Measurements from ENCODE around the gene DNTT. TPM values are rescaled to one million over a fixed set of nuclear protein-coding genes. Genes with fewer than 3 reads are reported as not detected.

DNTT gene
- total RNA-seq, 1 donor from 2014 or later = not detected

- H3K9me3 Mint-ChIP-seq = no peaks in the 10 kb centered on the region
- no peaks in the 10 kb centered on the region for H3K27me3 Mint-ChIP-seq (ENCODE audit: low read depth)
- peaks cover 35% of the 10 kb centered on the region for H3K4me1 Mint-ChIP-seq
- TF ChIP-seq CTCF (IDR thresholded peaks at IDR 0.05; ENCODE audit: unreplicated experiment) = no peak
- peak within 1 kb of the TSS; percentile 70 for H3K4me3 Mint-ChIP-seq
- no peak for DNase-seq (ENCODE audit: low spot score in 2 of 2, unreplicated experiment in 2 of 2)
- H3K27ac Mint-ChIP-seq = peak within 1 kb of the TSS; percentile 96
- H3K36me3 Mint-ChIP-seq = no peaks in the 10 kb centered on the region
These were observed 33.0 kb upstream of the DNTT start, which contains the start of gene BLNK for GRCh38 chr10:96271016-96271815. Gene BLNK (minus strand): TSS chr10:96271569. CDS start chr10:96271398, 171 bp downstream.

GRCh38 chr10:96272316-96273280, 31.6 kb upstream of the DNTT start:
- H3K27me3 Mint-ChIP-seq (ENCODE audit: low read depth) = no peaks in the 10 kb centered on the region
- H3K4me3 Mint-ChIP-seq = no peak overlapping the region
- TF ChIP-seq CTCF (IDR thresholded peaks at IDR 0.05; ENCODE audit: unreplicated experiment) = no peak
- peak overlapping the region; percentile 96 for H3K27ac Mint-ChIP-seq
- H3K36me3 Mint-ChIP-seq = no peaks in the 10 kb centered on the region
- H3K4me1 Mint-ChIP-seq = peaks cover 35% of the 10 kb centered on the region
- DNase-seq (ENCODE audit: low spot score in 2 of 2, unreplicated experiment in 2 of 2) = no peak
- no peaks in the 10 kb centered on the region for H3K9me3 Mint-ChIP-seq

GRCh38 chr10:96275685-96276418, 28.4 kb upstream of the DNTT start:
- no peaks in the 10 kb centered on the region for H3K36me3 Mint-ChIP-seq
- H3K4me3 Mint-ChIP-seq = no peak overlapping the region
- no peak for TF ChIP-seq CTCF (IDR thresholded peaks at IDR 0.05; ENCODE audit: unreplicated experiment)
- no peak for DNase-seq (ENCODE audit: low spot score in 2 of 2, unreplicated experiment in 2 of 2)
- H3K9me3 Mint-ChIP-seq = no peaks in the 10 kb centered on the region
- H3K27me3 Mint-ChIP-seq (ENCODE audit: low read depth) = no peaks in the 10 kb centered on the region
- H3K27ac Mint-ChIP-seq = no peak overlapping the region
- peaks cover 24% of the 10 kb centered on the region for H3K4me1 Mint-ChIP-seq

GRCh38 chr10:96276426-96276825, 27.8 kb upstream of the DNTT start:
- Mint-ChIP-seq H3K27ac (no peak overlapping the region), H3K9me3 (no peaks in the 10 kb centered on the region), H3K4me1 (peaks cover 18% of the 10 kb centered on the region), H3K27me3 (ENCODE audit: low read depth) (no peaks in the 10 kb centered on the region), H3K4me3 (no peak overlapping the region), H3K36me3 (no peaks in the 10 kb centered on the region)
- no peak for TF ChIP-seq CTCF (IDR thresholded peaks at IDR 0.05; ENCODE audit: unreplicated experiment)
- no peak for DNase-seq (ENCODE audit: low spot score in 2 of 2, unreplicated experiment in 2 of 2)

- no peaks in the 10 kb centered on the region for H3K27me3 Mint-ChIP-seq (ENCODE audit: low read depth)
- H3K27ac Mint-ChIP-seq = no peak overlapping the region
- H3K9me3 Mint-ChIP-seq = no peaks in the 10 kb centered on the region
- H3K4me1 Mint-ChIP-seq = peaks cover 15% of the 10 kb centered on the region
- H3K4me3 Mint-ChIP-seq = no peak overlapping the region
- H3K36me3 Mint-ChIP-seq = no peaks in the 10 kb centered on the region
- no peak for TF ChIP-seq CTCF (IDR thresholded peaks at IDR 0.05; ENCODE audit: unreplicated experiment)
- DNase-seq (ENCODE audit: low spot score in 2 of 2, unreplicated experiment in 2 of 2) = no peak
These were observed 27.4 kb upstream of the DNTT start for GRCh38 chr10:96276831-96277230.

All from mesothelial cell of epicardium (in vitro differentiated cells).